ENCODE results near the gene OR52K1. TPM values are rescaled to one million over a fixed set of nuclear protein-coding genes. Genes with fewer than 3 reads are reported as not detected.

OR52K1 gene
- total RNA-seq, 1 experiment from 2014 or later: not detected

Other genes starting within 250 kb of the OR52K1 start
- gene OR52B4, start 114.3 kb upstream of the OR52K1 start, total RNA-seq (2014; rRNA removed; shearing (Covaris generic)): not detected in 2 replicates
- 14.5 and 20.7 TPM in 2 replicates for gene TRIM21, start 88.9 kb upstream of the OR52K1 start, total RNA-seq (2014; rRNA removed; shearing (Covaris generic))
- gene OR52K2, start 33.4 kb upstream of the OR52K1 start, total RNA-seq (2014; rRNA removed; shearing (Covaris generic)): not detected in 2 replicates
- not detected in 2 replicates for gene OR52M1, start 62.5 kb downstream of the OR52K1 start, total RNA-seq (2014; rRNA removed; shearing (Covaris generic))
- not detected in 2 replicates for gene OR52I2, start 99.1 kb downstream of the OR52K1 start, total RNA-seq (2014; rRNA removed; shearing (Covaris generic))
- not detected in 2 replicates for gene OR52I1, start 111.4 kb downstream of the OR52K1 start, total RNA-seq (2014; rRNA removed; shearing (Covaris generic))
- gene TRIM68, start 125.6 kb downstream of the OR52K1 start, total RNA-seq (2014; rRNA removed; shearing (Covaris generic)): 9.2 and 33.6 TPM in 2 replicates
- gene OR51D1, start 154.8 kb downstream of the OR52K1 start, total RNA-seq (2014; rRNA removed; shearing (Covaris generic)): not detected in 2 replicates
- gene OR51E1, start 161.3 kb downstream of the OR52K1 start, total RNA-seq (2014; rRNA removed; shearing (Covaris generic)): not detected in 2 replicates
- not detected in 2 replicates for gene OR51E2, start 215.2 kb downstream of the OR52K1 start, total RNA-seq (2014; rRNA removed; shearing (Covaris generic))
- gene MMP26, start 222.1 kb downstream of the OR52K1 start, total RNA-seq (2014; rRNA removed; shearing (Covaris generic)): not detected in 2 replicates

All from G401 (cell line).